Heart left ventricle (tissue), 13 donors: ENCODE data around the gene EOMES.

ENCODE experiments used
- POLR2A ChIP-seq, 2 donors: fragments of 450-650 bp; IDR thresholded peaks; one replicate each; pipeline ENCODE4 v1.6.1; 2017; ENCODE audit warnings: antibody characterized with exemption in 2 of 2, mild to moderate bottlenecking in 2 of 2, moderate library complexity in 2 of 2
- TF ChIP-seq, protein P1 (sequence below), 12 donors: fragments of 200-600 bp; sonication (generic) in 4 of 12; IDR thresholded peaks; one replicate each; pipeline versions ENCODE4 v1.5.0 to v1.8.0; 2018 to 2022; ENCODE audit warnings: antibody characterized with exemption in 12 of 12, mild to moderate bottlenecking in 5 of 12
- donor health status: ischemic (EF 13 %, LVEDD 7.1; RV severe dilation, severe dysfunction).
- donor health status: DM: no; HTN: yes; CAD: no.
- donor health status: DM: no; HTN: no; CAD: no.
- donor health status: ischemic (EF 25% LVEDD 6.9; RV normal size, moderate dysfunction).
- donor health status: ischemic (EF 25% LVEDD 5.7; RV mildly dilated, moderate dysfunction).
- donor health status: ischemic (EF 35%, LVEDD 5.7; RV mildly dilated, moderate dysfunction).
- donor health status: nonischemic (EF 11% LVEDD 7.7; RV severe dilation, severe dysfunction).
- donor health status: DM: yes; HTN: yes; CAD: no.
- donor health status: PGD.
- donor health status: ischemic (EF 29% LVEDD 5.4; RV normal size, mild dysfunction).
- donor health status: nonischemic (EF 23%, LVEDD 6.1; RV moderate dilation, normal function).

DNA sequence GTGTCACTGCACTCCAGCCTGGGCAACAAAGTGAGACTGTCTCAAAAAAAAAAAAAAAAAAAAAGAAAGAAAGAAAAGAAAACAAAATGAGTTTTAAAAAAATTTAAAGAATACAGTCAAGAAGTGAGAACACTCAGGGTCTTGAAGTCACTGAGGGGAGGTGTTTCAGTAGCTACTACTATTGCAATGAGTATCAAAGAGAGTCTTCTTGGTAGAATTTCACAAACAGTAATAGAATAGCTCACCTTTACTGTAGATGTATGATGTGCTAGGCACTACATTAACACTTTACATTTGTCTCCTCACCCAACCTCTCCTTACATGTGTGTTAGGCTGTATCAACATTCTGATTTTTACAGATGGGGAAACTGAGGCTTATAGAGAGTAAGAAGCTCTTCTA, 43.9 kb downstream of the EOMES start:
- TF ChIP-seq, protein P1, sequence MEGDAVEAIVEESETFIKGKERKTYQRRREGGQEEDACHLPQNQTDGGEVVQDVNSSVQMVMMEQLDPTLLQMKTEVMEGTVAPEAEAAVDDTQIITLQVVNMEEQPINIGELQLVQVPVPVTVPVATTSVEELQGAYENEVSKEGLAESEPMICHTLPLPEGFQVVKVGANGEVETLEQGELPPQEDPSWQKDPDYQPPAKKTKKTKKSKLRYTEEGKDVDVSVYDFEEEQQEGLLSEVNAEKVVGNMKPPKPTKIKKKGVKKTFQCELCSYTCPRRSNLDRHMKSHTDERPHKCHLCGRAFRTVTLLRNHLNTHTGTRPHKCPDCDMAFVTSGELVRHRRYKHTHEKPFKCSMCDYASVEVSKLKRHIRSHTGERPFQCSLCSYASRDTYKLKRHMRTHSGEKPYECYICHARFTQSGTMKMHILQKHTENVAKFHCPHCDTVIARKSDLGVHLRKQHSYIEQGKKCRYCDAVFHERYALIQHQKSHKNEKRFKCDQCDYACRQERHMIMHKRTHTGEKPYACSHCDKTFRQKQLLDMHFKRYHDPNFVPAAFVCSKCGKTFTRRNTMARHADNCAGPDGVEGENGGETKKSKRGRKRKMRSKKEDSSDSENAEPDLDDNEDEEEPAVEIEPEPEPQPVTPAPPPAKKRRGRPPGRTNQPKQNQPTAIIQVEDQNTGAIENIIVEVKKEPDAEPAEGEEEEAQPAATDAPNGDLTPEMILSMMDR (IDR thresholded peaks at IDR 0.05) = no peak
- TF ChIP-seq POLR2A (IDR thresholded peaks at IDR 0.05) = no peak
